ENCODE measurements around the gene UBC.
A peak's percentile ranks its signal among the peaks of the same experiment; 100 is the strongest.

GRCh38 chr12:124927201-124928094 lies 13.0 kb upstream of the UBC start:
- TF ChIP-seq RUNX1 (IDR thresholded peaks at IDR 0.05; ENCODE audit: low read depth) (no peak), SAFB (IDR thresholded peaks at IDR 0.05; ENCODE audit: borderline replicate concordance, low read depth, low read length) (no peak), SMAD1 (IDR thresholded peaks at IDR 0.05; ENCODE audit: low read depth, low read length, partially characterized antibody) (no peak), EWSR1 (IDR thresholded peaks at IDR 0.05; ENCODE audit: borderline replicate concordance, low read depth, partially characterized antibody) (no peak), NFYB (IDR thresholded peaks at IDR 0.05; ENCODE audit: extremely low read depth, insufficient read length) (no peak), ZNF431 (CRISPR knock-in tag; IDR thresholded peaks at IDR 0.05) (no peak), EZH2 (IDR thresholded peaks at IDR 0.05; ENCODE audit: borderline replicate concordance, low read depth, low read length) (no peak), POLR2AphosphoS5 (IDR thresholded peaks at IDR 0.05; ENCODE audit: control insufficient read depth, insufficient read depth, low read depth, low read length) (no peak), SMARCC2 (IDR thresholded peaks at IDR 0.05; ENCODE audit: low read depth) (no peak)
- TF ChIP-seq, protein P1, sequence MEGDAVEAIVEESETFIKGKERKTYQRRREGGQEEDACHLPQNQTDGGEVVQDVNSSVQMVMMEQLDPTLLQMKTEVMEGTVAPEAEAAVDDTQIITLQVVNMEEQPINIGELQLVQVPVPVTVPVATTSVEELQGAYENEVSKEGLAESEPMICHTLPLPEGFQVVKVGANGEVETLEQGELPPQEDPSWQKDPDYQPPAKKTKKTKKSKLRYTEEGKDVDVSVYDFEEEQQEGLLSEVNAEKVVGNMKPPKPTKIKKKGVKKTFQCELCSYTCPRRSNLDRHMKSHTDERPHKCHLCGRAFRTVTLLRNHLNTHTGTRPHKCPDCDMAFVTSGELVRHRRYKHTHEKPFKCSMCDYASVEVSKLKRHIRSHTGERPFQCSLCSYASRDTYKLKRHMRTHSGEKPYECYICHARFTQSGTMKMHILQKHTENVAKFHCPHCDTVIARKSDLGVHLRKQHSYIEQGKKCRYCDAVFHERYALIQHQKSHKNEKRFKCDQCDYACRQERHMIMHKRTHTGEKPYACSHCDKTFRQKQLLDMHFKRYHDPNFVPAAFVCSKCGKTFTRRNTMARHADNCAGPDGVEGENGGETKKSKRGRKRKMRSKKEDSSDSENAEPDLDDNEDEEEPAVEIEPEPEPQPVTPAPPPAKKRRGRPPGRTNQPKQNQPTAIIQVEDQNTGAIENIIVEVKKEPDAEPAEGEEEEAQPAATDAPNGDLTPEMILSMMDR (IDR thresholded peaks at IDR 0.05 in 2 of 3, conservative IDR thresholded peaks at IDR 0.05 in 1 of 3; ENCODE audit: insufficient read depth in 2 of 3, low read depth in 1 of 3, low read length in 3 of 3): peak in 1 of 3 experiments; percentile 10; a peak in 1 of 6 replicates
- TF ChIP-seq, protein P2, sequence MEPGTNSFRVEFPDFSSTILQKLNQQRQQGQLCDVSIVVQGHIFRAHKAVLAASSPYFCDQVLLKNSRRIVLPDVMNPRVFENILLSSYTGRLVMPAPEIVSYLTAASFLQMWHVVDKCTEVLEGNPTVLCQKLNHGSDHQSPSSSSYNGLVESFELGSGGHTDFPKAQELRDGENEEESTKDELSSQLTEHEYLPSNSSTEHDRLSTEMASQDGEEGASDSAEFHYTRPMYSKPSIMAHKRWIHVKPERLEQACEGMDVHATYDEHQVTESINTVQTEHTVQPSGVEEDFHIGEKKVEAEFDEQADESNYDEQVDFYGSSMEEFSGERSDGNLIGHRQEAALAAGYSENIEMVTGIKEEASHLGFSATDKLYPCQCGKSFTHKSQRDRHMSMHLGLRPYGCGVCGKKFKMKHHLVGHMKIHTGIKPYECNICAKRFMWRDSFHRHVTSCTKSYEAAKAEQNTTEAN (CRISPR knock-in tag; IDR thresholded peaks at IDR 0.05): no peak
- TF ChIP-seq, protein P3, sequence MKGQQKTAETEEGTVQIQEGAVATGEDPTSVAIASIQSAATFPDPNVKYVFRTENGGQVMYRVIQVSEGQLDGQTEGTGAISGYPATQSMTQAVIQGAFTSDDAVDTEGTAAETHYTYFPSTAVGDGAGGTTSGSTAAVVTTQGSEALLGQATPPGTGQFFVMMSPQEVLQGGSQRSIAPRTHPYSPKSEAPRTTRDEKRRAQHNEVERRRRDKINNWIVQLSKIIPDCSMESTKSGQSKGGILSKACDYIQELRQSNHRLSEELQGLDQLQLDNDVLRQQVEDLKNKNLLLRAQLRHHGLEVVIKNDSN (CRISPR knock-in tag; IDR thresholded peaks at IDR 0.05): no peak

All from K562 (cell line).